Muscle of arm (tissue), 14 donors: ENCODE data around the gene OR4C16. TPM values are rescaled to one million over a fixed set of nuclear protein-coding genes. Genes with fewer than 3 reads are reported as not detected.

ENCODE experiments used
- DNase-seq: peaks from one replicate; pipeline ENCODE4 v3.0.0-alpha.2; 2013
- long read RNA-seq, 11 donors: transcript quantifications; one replicate each; lab custom pipeline, GENCODE V29; 2026
- polyA plus RNA-seq, 12 donors: library from polyadenylated mRNA; unstranded; fragments of 120-200 nt; gene quantifications; one replicate each; pipeline ENCODE4 v1.2.1, GENCODE V29; 2013; ENCODE audit not compliant: insufficient read length in 12 of 12

OR4C16 gene
- not detected for polyA plus RNA-seq
- long read RNA-seq, donor 1 = 0 reads
- long read RNA-seq, donor 2 = 0 reads
- long read RNA-seq, donor 3 = 0 reads
- long read RNA-seq, donor 4 = 0 reads
- long read RNA-seq, donor 5 = 0 reads
- long read RNA-seq, donor 6 = 0 reads
- long read RNA-seq, donor 7 = 0 reads
- long read RNA-seq, donor 8 = 0 reads
- long read RNA-seq, donor 9 = 0 reads
- long read RNA-seq, donor 10 = 0 reads
- long read RNA-seq, donor 11 = 0 reads

GRCh38 chr11:55571828-55572227, at the start of gene OR4C16:
TSS of gene OR4C16 (plus strand) at chr11:55572128. CDS start at chr11:55572128, 0 bp downstream.
- DNase-seq = no peak

- DNase-seq = no peak
These were observed 17.8 kb upstream of the OR4C16 start, which contains the start of gene OR4C15 for GRCh38 chr11:55554169-55554568. TSS of gene OR4C15 (plus strand) at chr11:55554469. CDS start at chr11:55554469, 0 bp downstream.

GRCh38 chr11:55572548-55572947, 620 bp downstream of the OR4C16 start:
- DNase-seq = no peak

- no peak for DNase-seq
These were observed 35.6 kb downstream of the OR4C16 start, which contains the start of gene OR4C11 for GRCh38 chr11:55607545-55607944. TSS of gene OR4C11 (minus strand) at chr11:55607645. CDS start at chr11:55604373, 3,272 bp downstream.

Other genes with a start within 250 kb of the OR4C16 start
- gene OR4A16, start 228.9 kb upstream of the OR4C16 start, polyA plus RNA-seq = not detected
- not detected for gene OR4A15, start 204.2 kb upstream of the OR4C16 start, polyA plus RNA-seq
- gene OR4C15, start 17.7 kb upstream of the OR4C16 start, polyA plus RNA-seq = not detected
- gene OR4C11, start 35.5 kb downstream of the OR4C16 start, polyA plus RNA-seq = not detected
- gene OR4P4, start 63.0 kb downstream of the OR4C16 start, polyA plus RNA-seq = under 1 TPM in 5 of 12 donors, not detected in 7; 0.07 to 0.15 (median 0.09) TPM
- not detected for gene OR4S2, start 76.2 kb downstream of the OR4C16 start, polyA plus RNA-seq
- not detected for gene OR4C6, start 90.1 kb downstream of the OR4C16 start, polyA plus RNA-seq
- gene OR5D13, start 201.3 kb downstream of the OR4C16 start, polyA plus RNA-seq = not detected
- gene OR5D14, start 223.4 kb downstream of the OR4C16 start, polyA plus RNA-seq = not detected
- not detected for gene OR5L1, start 239.2 kb downstream of the OR4C16 start, polyA plus RNA-seq
- not detected for gene OR5D18, start 247.5 kb downstream of the OR4C16 start, polyA plus RNA-seq